Tibial nerve (tissue), 4 donors: Measurements from ENCODE around the gene RNF220. TPM values are rescaled to one million over a fixed set of nuclear protein-coding genes. Genes with fewer than 3 reads are reported as not detected.

Source experiments
- DNase-seq, 2 donors: peaks; one replicate each; pipeline ENCODE4 v3.0.0-alpha.2; 2019; ENCODE audit warnings: low spot score in 2 of 2
- H3K27ac ChIP-seq, 4 donors: fragments of 200-600 bp; sonication (generic) in 3 of 4; one replicate each; pipeline ENCODE4 v1.5.1; 2017 to 2019; ENCODE audit warnings: mild to moderate bottlenecking in 1 of 4
- H3K27me3 ChIP-seq, 2 donors: fragments of 200-600 bp; sonication (generic) in 1 of 2; one replicate each; pipeline versions ENCODE4 v1.5.1 to v1.6.0; 2017 to 2019
- H3K36me3 ChIP-seq, 3 donors: fragments of 200-600 bp; sonication (generic); one replicate each; pipeline ENCODE4 v1.5.1; 2018 to 2019
- H3K4me1 ChIP-seq, 4 donors: fragments of 200-600 bp; sonication (generic) in 3 of 4; one replicate each; pipeline ENCODE4 v1.5.1; 2017 to 2019
- H3K4me3 ChIP-seq, 4 donors: fragments of 200-600 bp; sonication (generic) in 3 of 4; one replicate each; pipeline ENCODE4 v1.5.1; 2017 to 2019; ENCODE audit warnings: mild to moderate bottlenecking in 1 of 4, moderate library complexity in 1 of 4
- H3K9me3 ChIP-seq, 4 donors: fragments of 200-600 bp; sonication (generic) in 3 of 4; one replicate each; pipeline ENCODE4 v1.5.1; 2017 to 2019
- EP300 ChIP-seq, 2 donors: sonication (generic); formaldehyde crosslinking; IDR thresholded peaks; one replicate each; pipeline ENCODE4 v1.6.1; 2017; ENCODE audit warnings: antibody characterized with exemption in 2 of 2, mild to moderate bottlenecking in 1 of 2
- POLR2A ChIP-seq, 2 donors: fragments of 450-650 bp; IDR thresholded peaks; one replicate each; pipeline ENCODE4 v1.6.1; 2017; ENCODE audit warnings: antibody characterized with exemption in 2 of 2, mild to moderate bottlenecking in 2 of 2, moderate library complexity in 2 of 2
- WGBS, 2 donors: methylation state at CpG; one replicate each; pipeline ENCODE4 v1.1.5; 2018; 5-methylcytosine and 5-hydroxymethylcytosine counted together
- total RNA-seq, 4 donors: library from RNA; depleted of rRNA; stranded (reverse); fragments of >200 nt; gene quantifications; one replicate each; pipeline ENCODE4 v1.1.0, GENCODE V29; 2016
- TF ChIP-seq, protein P1 (sequence below), 5 experiments: fragments of 200-600 bp in 3 of 5; fragments of 450-650 bp in 2 of 5; sonication (generic) in 3 of 5; IDR thresholded peaks; one replicate each; pipeline ENCODE4 v1.5.1; 2016 to 2019; ENCODE audit warnings: antibody characterized with exemption in 5 of 5, mild to moderate bottlenecking in 3 of 5, moderate library complexity in 2 of 5

Gene RNF220
- total RNA-seq, 4 donors from 2014 or later: 110 to 151 (median 114) TPM

DNA sequence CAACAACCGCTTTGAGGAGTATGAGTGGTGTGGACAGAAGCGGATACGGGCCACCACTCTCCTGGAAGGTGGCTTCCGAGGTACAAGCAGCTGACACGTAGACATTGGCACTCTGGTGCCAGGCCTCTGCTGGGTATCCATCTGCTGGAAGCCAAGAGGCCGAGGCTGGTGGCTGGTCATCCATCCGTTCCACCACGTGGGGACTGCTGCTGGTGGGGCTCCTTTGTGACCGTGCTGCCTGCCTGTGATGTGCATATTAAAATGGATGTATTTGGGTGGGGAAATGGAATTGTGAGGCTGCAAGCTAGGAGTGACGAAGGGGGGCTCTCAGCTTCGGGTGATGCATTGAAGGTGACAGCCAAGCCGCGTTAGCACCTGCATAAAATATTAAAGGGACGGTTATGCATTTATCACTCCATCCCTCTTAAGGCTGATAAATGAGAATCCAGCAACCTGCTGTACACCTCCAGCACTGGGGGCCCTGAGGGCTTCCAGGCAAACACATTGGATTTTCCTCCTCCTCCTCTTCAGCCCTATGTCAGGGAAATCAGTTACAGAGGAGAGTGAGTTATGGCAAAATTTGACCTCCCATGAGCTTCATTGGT lies 231.1 kb downstream of the RNF220 start:
- H3K27ac ChIP-seq: no peak overlapping the region

DNA sequence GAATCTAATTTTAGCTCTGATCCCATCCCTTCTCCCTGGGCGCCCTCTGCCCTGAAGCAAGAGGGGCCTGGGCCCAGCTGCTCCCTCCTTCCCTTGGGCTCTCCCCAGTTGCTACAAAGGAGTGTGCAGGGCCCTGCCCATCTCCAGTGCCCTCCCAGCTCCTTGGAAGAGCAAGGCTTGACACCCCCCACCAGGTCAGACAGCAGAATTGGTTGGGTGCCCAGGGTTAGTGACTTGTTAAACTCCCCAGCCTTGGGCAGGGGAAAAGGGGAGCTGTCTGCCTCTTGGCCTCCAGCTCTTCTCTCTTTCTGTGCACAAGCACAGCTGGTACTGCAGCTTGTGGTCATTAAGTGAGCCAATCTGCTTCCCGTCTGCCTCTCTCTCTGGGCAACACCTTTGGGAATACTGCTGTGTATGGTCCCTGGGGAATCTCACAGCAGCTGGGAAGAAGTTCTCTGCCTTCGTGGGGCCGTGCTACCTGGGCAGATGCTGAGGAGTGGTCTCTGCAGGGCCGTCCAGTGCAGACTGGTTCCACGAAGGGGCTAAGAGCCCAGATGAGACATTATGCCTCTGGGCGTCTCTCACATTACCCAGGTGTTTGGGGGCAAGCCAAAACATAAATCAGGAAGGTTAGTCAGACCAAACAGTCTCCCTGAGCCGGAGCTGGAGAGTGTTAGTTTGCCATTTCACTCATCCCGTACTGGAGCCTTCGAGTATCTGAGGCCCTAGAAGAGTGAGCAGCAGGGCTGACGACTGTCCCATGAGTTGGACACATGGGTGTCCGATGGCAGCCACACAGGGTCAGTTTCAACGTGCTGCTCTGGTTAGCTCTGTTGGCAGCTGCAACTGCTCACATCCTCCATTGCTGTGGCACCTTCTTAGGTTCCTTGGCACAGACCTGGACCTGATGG lies 231.9 kb downstream of the RNF220 start:
- no peak overlapping the region for H3K4me3 ChIP-seq
- H3K27me3 ChIP-seq: no peaks in the 10 kb centered on the region
- no peak overlapping the region for H3K27ac ChIP-seq
- H3K9me3 ChIP-seq: no peaks in the 10 kb centered on the region
- no peak for DNase-seq
- 64 to 68% methylated on average over 12 to 13 of the region's 13 CpGs for WGBS, 2 donors
- peaks cover 0 to 47% (median 10%) of the 10 kb centered on the region in 4 donors for H3K4me1 ChIP-seq
- TF ChIP-seq, protein P1, sequence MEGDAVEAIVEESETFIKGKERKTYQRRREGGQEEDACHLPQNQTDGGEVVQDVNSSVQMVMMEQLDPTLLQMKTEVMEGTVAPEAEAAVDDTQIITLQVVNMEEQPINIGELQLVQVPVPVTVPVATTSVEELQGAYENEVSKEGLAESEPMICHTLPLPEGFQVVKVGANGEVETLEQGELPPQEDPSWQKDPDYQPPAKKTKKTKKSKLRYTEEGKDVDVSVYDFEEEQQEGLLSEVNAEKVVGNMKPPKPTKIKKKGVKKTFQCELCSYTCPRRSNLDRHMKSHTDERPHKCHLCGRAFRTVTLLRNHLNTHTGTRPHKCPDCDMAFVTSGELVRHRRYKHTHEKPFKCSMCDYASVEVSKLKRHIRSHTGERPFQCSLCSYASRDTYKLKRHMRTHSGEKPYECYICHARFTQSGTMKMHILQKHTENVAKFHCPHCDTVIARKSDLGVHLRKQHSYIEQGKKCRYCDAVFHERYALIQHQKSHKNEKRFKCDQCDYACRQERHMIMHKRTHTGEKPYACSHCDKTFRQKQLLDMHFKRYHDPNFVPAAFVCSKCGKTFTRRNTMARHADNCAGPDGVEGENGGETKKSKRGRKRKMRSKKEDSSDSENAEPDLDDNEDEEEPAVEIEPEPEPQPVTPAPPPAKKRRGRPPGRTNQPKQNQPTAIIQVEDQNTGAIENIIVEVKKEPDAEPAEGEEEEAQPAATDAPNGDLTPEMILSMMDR (IDR thresholded peaks at IDR 0.05): no peak
- TF ChIP-seq POLR2A (IDR thresholded peaks at IDR 0.05): no peak
- TF ChIP-seq EP300 (IDR thresholded peaks at IDR 0.05): no peak
- H3K36me3 ChIP-seq: peaks cover 3 to 86% (median 41%) of the 10 kb centered on the region in 3 donors

More for the DNA sequence above, 231.1 kb downstream of the RNF220 start:
- peaks cover 3 to 79% (median 33%) of the 10 kb centered on the region in 3 donors for H3K36me3 ChIP-seq
- H3K9me3 ChIP-seq: no peaks in the 10 kb centered on the region
- TF ChIP-seq, protein P1 (IDR thresholded peaks at IDR 0.05): no peak
- TF ChIP-seq EP300 (IDR thresholded peaks at IDR 0.05) (no peak), POLR2A (IDR thresholded peaks at IDR 0.05) (no peak)
- H3K4me3 ChIP-seq: no peak overlapping the region
- no peaks in the 10 kb centered on the region for H3K27me3 ChIP-seq
- DNase-seq: no peak
- WGBS, 2 donors: 85 to 88% methylated on average over 11 to 14 of the region's 14 CpGs
- H3K4me1 ChIP-seq: peaks cover 0 to 45% (median 10%) of the 10 kb centered on the region in 4 donors

DNA sequence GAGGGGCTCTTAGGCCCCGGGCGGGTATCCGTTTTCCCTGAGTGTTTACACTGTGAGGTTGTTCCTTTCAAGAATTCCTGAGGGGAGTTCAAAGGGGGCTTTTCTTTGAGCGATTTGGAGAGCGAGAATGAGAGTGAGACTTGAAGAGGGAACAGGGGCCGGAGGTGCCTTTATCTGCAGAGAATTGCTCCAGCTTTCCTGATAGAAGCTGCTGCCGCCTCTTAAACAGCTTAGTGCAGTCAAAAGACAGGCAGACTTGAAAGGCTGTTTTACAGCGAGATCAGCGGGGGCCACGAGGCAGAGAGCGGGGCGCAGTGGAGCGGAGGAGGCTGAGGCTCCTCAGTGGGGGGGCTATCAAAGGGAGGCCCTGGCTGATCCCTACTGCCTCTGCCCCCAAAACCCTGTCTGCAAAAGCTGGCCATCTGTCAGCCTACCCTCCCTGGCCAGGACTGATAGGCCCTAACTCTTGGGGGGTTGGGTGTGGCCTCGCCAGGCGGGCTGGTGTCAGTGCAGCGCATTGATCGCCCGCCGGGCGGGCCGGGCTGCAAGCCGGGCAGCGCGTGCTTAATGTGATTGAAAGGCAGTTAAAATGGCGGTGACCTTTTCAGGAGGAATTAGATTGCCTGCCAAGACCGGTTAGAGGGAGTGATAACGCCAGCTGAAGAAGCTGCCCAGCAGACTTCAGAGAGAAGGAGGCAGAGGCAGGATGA lies 232.8 kb downstream of the RNF220 start:
- Histone ChIP-seq H3K27ac (no peak overlapping the region), H3K36me3 (peaks cover 3 to 95% (median 42%) of the 10 kb centered on the region in 3 donors), H3K4me1 (peaks cover 0 to 48% (median 5%) of the 10 kb centered on the region in 4 donors), H3K9me3 (no peaks in the 10 kb centered on the region), H3K27me3 (no peaks in the 10 kb centered on the region), H3K4me3 (no peak overlapping the region)
- TF ChIP-seq, protein P1 (IDR thresholded peaks at IDR 0.05): no peak
- TF ChIP-seq EP300 (IDR thresholded peaks at IDR 0.05) (no peak), POLR2A (IDR thresholded peaks at IDR 0.05) (no peak)
- no peak for DNase-seq
- 70% methylated on average over 27 of the region's 27 CpGs for WGBS, 2 donors

DNA sequence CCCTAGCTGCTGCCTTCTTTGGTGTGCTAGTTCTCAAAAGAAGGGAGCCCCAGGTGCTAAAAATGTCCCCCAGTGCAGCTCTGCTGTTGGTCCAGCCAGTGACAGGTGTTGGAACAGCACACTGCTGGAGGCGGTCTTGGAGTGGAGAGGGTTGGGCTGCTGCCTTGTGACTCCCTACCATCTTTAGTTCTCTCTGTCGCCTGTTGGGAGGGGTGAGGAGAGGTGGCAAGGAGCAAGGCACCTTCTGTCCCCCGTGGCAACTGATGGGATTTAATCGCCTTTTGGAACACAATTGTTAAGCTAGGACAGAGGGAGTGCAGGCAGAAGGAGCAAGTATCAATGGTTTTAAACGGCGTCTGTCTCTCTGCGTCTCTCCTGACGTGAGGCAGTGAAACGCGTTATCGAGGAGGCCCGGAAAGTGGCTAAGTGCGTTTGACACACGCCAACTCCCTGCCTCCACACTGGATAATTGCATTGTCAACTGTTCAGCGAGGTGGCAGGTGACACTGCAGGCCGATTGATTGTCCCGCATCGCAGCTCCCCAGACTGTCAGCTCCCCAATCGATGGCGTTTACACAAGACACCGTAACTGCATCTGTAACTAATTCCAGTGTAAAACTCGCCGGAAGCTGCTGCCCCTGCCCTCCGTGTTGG lies 235.3 kb downstream of the RNF220 start:
- peaks cover 0 to 48% (median 0%) of the 10 kb centered on the region in 4 donors for H3K4me1 ChIP-seq
- H3K36me3 ChIP-seq: peaks cover 3 to 100% (median 42%) of the 10 kb centered on the region in 3 donors
- DNase-seq: no peak
- 71 to 72% methylated on average over 24 of the region's 24 CpGs for WGBS, 2 donors
- no peak overlapping the region for H3K4me3 ChIP-seq
- no peaks in the 10 kb centered on the region for H3K27me3 ChIP-seq
- H3K9me3 ChIP-seq: no peaks in the 10 kb centered on the region
- TF ChIP-seq POLR2A (IDR thresholded peaks at IDR 0.05) (no peak), EP300 (IDR thresholded peaks at IDR 0.05) (no peak)
- TF ChIP-seq, protein P1 (IDR thresholded peaks at IDR 0.05): no peak
- H3K27ac ChIP-seq: no peak overlapping the region
